Measurements from ENCODE around the gene SCTR.

Gene SCTR

DNA sequence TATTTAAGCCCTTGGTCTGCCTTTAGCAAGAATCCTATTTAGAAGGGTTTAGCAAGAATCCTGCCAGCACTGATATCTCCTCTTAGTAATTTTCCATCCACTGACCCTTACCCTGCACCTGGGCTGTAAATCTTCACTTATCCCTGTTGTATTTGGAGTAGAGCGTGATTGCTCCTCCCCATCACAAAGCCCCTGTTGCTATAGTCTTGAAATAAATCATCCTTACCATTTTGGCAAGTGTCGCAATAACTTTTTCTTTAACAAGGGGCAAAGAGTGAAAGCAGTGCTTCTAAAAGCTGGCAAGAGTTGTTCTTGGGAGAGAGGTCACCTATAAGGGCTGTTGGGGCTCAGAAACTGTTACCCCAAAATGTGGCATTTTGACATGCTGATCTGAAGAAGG, 3.7 kb upstream of the SCTR start:
- no peak overlapping the region for H3K4me3 ChIP-seq (ENCODE audit: low read length)
- no peak for DNase-seq (ENCODE audit: low read depth)
- TF ChIP-seq, protein P1, sequence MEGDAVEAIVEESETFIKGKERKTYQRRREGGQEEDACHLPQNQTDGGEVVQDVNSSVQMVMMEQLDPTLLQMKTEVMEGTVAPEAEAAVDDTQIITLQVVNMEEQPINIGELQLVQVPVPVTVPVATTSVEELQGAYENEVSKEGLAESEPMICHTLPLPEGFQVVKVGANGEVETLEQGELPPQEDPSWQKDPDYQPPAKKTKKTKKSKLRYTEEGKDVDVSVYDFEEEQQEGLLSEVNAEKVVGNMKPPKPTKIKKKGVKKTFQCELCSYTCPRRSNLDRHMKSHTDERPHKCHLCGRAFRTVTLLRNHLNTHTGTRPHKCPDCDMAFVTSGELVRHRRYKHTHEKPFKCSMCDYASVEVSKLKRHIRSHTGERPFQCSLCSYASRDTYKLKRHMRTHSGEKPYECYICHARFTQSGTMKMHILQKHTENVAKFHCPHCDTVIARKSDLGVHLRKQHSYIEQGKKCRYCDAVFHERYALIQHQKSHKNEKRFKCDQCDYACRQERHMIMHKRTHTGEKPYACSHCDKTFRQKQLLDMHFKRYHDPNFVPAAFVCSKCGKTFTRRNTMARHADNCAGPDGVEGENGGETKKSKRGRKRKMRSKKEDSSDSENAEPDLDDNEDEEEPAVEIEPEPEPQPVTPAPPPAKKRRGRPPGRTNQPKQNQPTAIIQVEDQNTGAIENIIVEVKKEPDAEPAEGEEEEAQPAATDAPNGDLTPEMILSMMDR (IDR thresholded peaks at IDR 0.05; ENCODE audit: insufficient read depth, low read depth, low read length, missing control alignments), result no peak

GRCh38 chr2:119525614-119526013, 1.3 kb upstream of the SCTR start:
- TF ChIP-seq, protein P1 (IDR thresholded peaks at IDR 0.05; ENCODE audit: insufficient read depth, low read depth, low read length, missing control alignments), result no peak
- DNase-seq (ENCODE audit: low read depth), result no peak
- no peak overlapping the region for H3K4me3 ChIP-seq (ENCODE audit: low read length)

DNA sequence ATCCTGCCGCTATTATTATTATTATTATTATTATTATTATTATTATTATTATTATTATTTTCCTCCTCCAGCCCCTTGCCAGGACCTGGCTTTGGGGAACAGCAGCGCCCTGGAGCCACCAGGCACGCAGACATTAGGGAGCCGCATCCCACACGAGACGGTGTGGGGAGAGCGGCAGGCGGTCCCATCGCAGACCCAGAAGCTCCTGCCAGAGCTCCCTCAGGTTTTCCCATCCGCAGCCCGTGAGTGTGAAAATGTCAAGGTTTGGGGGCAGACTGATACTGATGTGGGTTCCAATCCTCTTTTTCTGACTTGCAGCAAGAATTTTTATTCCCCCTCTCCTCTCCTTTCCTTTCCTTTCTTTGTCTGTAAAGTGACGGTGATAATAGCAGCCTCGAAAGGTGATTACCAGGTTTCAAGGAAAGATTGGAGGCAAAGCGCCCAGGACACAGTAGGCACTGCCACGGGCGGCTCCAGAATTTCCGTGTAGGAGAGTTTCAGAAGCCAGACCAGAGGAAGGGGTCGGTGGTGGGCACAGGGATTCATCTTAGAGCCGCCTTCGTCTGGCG, 816 bp downstream of the SCTR start:
- TF ChIP-seq, protein P1 (IDR thresholded peaks at IDR 0.05; ENCODE audit: insufficient read depth, low read depth, low read length, missing control alignments), result no peak
- no peak for DNase-seq (ENCODE audit: low read depth)
- no peak overlapping the region for H3K4me3 ChIP-seq (ENCODE audit: low read length)

GRCh38 chr2:119522671-119523070, 1.6 kb downstream of the SCTR start:
- DNase-seq (ENCODE audit: low read depth), result no peak
- TF ChIP-seq, protein P1 (IDR thresholded peaks at IDR 0.05; ENCODE audit: insufficient read depth, low read depth, low read length, missing control alignments), result no peak
- H3K4me3 ChIP-seq (ENCODE audit: low read length), result no peak overlapping the region

DNA sequence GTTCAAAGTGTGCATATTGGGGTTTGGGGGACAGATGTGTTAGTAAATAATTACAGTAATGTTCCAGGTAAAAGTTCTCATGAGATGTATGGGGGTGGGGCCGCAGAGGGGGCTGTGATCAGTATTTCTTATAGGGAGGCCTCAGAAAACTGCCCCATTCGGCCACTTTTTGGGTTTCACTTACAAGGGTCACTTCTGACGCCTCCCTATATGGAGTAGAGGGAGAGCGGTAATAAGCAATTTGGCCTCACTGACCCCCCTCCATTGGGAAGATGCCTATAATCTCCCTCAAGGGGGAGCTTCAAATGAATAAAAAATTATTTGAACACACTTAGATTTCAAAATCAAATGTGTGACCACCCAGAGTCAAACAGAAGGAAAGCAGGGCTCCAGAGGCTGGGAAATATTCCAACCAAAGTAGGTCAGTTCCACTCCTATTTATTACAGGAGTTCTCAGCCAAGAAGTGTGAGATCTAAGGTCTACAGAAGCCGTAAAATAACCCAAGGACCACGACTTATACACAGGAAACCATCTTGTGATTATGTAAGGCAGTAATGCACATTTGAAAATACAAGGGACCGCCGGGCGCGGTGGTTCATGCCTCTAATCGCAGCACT, 2.7 kb downstream of the SCTR start:
- no peak for DNase-seq (ENCODE audit: low read depth)
- TF ChIP-seq, protein P1 (IDR thresholded peaks at IDR 0.05; ENCODE audit: insufficient read depth, low read depth, low read length, missing control alignments), result no peak
- H3K4me3 ChIP-seq (ENCODE audit: low read length), result no peak overlapping the region

DNA sequence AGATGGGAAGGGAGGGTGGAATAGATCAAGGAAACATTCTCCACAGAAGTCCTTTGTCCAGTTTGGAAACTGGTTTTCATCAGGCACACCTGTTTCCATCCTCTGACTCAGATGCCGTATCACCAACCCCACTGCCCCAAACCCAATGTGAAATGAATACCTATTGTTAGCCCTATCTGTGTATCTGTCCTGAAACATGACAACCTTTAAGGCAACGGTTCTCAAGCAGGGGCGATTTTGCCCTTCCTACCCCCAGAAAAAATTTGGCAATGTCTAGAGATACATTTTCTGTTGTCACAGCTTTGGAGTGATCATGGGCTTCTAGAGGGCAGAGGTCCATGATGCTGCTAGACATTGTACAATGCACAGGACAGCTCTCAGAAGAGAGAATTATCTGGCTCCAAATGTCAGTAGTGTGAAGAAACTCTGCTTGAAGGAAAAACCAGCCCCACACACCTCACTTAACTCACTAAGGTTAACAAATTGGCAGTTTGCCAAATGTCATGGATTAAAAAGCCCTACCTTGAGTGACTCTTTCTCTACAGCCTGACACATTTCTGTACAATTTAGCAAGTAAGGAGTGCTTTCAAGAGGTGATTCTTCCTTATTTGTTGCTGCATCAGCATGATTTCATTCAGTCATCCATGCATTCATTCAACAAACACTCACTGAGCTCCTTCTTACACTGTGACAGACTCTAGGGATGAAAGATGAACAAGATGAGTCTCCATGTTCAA, 3.4 kb downstream of the SCTR start:
- no peak overlapping the region for H3K4me3 ChIP-seq (ENCODE audit: low read length)
- DNase-seq (ENCODE audit: low read depth), result peak; percentile 50
- TF ChIP-seq, protein P1 (IDR thresholded peaks at IDR 0.05; ENCODE audit: insufficient read depth, low read depth, low read length, missing control alignments), result no peak
